ENCODE data around the gene ECI1. TPM values are rescaled to one million over a fixed set of nuclear protein-coding genes. Genes with fewer than 3 reads are reported as not detected.

Gene ECI1
- polyA plus RNA-seq, 3 donors: 29.9 to 74.5 (median 52.3) TPM

DNA sequence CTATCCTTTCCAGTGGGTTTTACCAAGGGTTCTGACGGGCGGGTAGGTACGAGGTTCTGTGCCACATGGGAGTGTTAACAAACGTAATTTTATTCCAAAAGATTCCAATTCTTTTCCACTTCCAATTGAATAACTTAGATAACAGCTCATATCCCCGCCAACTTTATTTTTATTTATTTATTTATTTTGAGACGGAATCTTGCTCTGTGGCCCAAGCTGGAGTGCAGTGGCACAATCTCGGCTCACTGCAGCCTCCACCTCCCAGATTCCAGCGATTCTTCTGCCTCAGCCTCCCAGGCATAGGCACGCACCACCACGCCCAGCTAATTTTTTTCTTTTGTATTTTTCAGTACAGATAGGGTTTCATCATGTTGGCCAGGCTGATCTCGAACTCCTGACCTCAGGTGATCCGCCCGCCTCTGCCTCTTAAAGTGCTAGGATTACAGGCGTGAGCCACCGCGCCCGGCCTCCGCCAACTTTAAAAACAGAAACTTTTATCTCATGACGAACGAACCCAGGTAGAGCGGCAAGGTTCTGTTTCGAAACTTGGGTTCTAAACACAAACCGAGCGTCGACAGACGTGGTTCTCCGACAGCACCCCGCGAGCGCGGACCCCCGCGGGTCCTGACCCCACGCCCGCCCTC, 613 bp downstream of the ECI1 start:
- Mint-ChIP-seq H3K27me3 (ENCODE audit: low read depth in 3 of 3) (no peaks in the 10 kb centered on the region), H3K36me3 (peaks cover 31 to 56% of the 10 kb centered on the region in 2 donors), H3K9me3 (no peaks in the 10 kb centered on the region), H3K27ac (peak overlapping the region; percentile 76 to 92 (median 82)), H3K4me3 (peak overlapping the region; percentile 87 to 92), H3K4me1 (peaks cover 15% of the 10 kb centered on the region)
- peak overlapping the region; percentile 77 for H3K4me2 ChIP-seq (replicated peaks; ENCODE audit: extremely low read depth, low read length, poor library complexity, severe bottlenecking)
- H3K9ac ChIP-seq (ENCODE audit: insufficient read depth, low read length, poor library complexity, severe bottlenecking): peak overlapping the region; percentile 69
- peak overlapping the region; percentile 50 to 75 for H3K27ac ChIP-seq (ENCODE audit: low read depth in 1 of 2, low read length in 2 of 2)
- H2AFZ ChIP-seq (ENCODE audit: insufficient read depth, low read depth, low read length, poor library complexity, severe bottlenecking): peak overlapping the region; percentile 81
- WGBS (ENCODE audit: insufficient coverage): 0% methylated on average over 23 of the region's 35 CpGs
- no peak for DNase-seq
- H3K4me3 ChIP-seq (replicated peaks in 1 of 3; ENCODE audit: low read depth in 2 of 3, low read length in 3 of 3): peak overlapping the region; percentile 62 to 85 (median 68)
- no peaks in the 10 kb centered on the region for H3K9me3 ChIP-seq (replicated peaks in 1 of 2; ENCODE audit: control insufficient read depth in 1 of 2, insufficient read depth in 1 of 2, low read length in 2 of 2)
- intact Hi-C loops (cut with micrococcal nuclease): loop anchor here in 1 of 2 donors (5.0 to 10.0 kb wide), 2 partner anchors 53 to 246 kb away; partner anchors contain the start of genes CASKIN1 and ZNF598
- H3K79me2 ChIP-seq (ENCODE audit: insufficient read depth, low read length): peaks cover 16% of the 10 kb centered on the region
- H3K27me3 ChIP-seq (ENCODE audit: control insufficient read depth in 2 of 2, insufficient read depth in 2 of 2, low read length in 2 of 2): no peaks in the 10 kb centered on the region
- peaks cover 6% of the 10 kb centered on the region for H4K20me1 ChIP-seq (ENCODE audit: insufficient read depth, low read length)
- peaks cover 38 to 40% of the 10 kb centered on the region in 2 donors for H3K36me3 ChIP-seq (replicated peaks in 1 of 2; ENCODE audit: control insufficient read depth in 1 of 2, insufficient read depth in 2 of 2, low read length in 2 of 2)
- TF ChIP-seq, protein P1, sequence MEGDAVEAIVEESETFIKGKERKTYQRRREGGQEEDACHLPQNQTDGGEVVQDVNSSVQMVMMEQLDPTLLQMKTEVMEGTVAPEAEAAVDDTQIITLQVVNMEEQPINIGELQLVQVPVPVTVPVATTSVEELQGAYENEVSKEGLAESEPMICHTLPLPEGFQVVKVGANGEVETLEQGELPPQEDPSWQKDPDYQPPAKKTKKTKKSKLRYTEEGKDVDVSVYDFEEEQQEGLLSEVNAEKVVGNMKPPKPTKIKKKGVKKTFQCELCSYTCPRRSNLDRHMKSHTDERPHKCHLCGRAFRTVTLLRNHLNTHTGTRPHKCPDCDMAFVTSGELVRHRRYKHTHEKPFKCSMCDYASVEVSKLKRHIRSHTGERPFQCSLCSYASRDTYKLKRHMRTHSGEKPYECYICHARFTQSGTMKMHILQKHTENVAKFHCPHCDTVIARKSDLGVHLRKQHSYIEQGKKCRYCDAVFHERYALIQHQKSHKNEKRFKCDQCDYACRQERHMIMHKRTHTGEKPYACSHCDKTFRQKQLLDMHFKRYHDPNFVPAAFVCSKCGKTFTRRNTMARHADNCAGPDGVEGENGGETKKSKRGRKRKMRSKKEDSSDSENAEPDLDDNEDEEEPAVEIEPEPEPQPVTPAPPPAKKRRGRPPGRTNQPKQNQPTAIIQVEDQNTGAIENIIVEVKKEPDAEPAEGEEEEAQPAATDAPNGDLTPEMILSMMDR (IDR thresholded peaks at IDR 0.05): no peak
- H3K4me1 ChIP-seq (ENCODE audit: control insufficient read depth in 1 of 2, insufficient read depth in 2 of 2, low read length in 2 of 2): peaks cover 19 to 20% of the 10 kb centered on the region in 2 donors

DNA sequence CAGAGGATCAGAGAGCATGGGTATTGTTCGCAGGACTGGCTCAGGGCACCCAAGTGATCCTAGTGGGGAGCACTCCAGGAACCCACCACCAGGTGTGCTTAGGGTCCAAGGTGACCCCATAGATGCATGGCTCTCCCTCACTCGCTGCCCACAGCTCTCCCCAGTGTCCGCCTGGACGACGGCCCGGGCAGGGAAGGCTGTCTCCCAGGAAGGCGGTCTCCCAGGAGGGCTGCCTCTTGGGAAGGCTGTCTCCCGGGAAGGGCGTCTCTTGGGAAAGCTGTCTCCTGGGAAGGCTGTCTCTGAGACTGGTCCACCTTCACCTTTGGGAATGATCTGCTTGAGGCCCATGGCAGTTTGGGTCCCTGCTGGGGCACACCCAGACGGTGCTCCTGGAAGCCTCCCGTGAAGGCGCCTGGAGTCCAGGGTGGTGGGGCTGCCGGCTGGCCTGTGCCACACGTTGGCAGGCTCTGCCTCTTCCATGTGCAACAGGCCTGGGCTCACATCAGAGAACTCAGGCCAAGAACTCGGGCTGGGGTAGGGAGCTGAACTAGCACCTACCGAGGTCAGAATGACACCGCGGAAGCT, 5.0 kb downstream of the ECI1 start:
- peaks cover 14% of the 10 kb centered on the region for H3K4me1 Mint-ChIP-seq
- H3K27ac Mint-ChIP-seq: peak overlapping the region in 1 of 7 donors; percentile 21
- TF ChIP-seq, protein P1 (IDR thresholded peaks at IDR 0.05): no peak
- Histone ChIP-seq H3K4me2 (replicated peaks; ENCODE audit: extremely low read depth, low read length, poor library complexity, severe bottlenecking) (no peak overlapping the region), H3K9me3 (replicated peaks in 1 of 2; ENCODE audit: control insufficient read depth in 1 of 2, insufficient read depth in 1 of 2, low read length in 2 of 2) (no peaks in the 10 kb centered on the region), H3K27ac (ENCODE audit: low read depth in 1 of 2, low read length in 2 of 2) (no peak overlapping the region), H3K27me3 (ENCODE audit: control insufficient read depth in 2 of 2, insufficient read depth in 2 of 2, low read length in 2 of 2) (no peaks in the 10 kb centered on the region), H3K79me2 (ENCODE audit: insufficient read depth, low read length) (peaks cover 16% of the 10 kb centered on the region), H3K4me3 (replicated peaks in 1 of 3; ENCODE audit: low read depth in 2 of 3, low read length in 3 of 3) (no peak overlapping the region), H4K20me1 (ENCODE audit: insufficient read depth, low read length) (no peaks in the 10 kb centered on the region), H3K9ac (ENCODE audit: insufficient read depth, low read length, poor library complexity, severe bottlenecking) (no peak overlapping the region), H3K36me3 (replicated peaks in 1 of 2; ENCODE audit: control insufficient read depth in 1 of 2, insufficient read depth in 2 of 2, low read length in 2 of 2) (peaks cover 47 to 48% of the 10 kb centered on the region in 2 donors), H2AFZ (ENCODE audit: insufficient read depth, low read depth, low read length, poor library complexity, severe bottlenecking) (no peak overlapping the region), H3K4me1 (ENCODE audit: control insufficient read depth in 1 of 2, insufficient read depth in 2 of 2, low read length in 2 of 2) (peaks cover 11% of the 10 kb centered on the region in 2 donors)
- intact Hi-C loops (cut with micrococcal nuclease): loop anchor here in 1 of 2 donors (10.0 kb wide), 1 partner anchor 242 kb away; the partner anchor contains the start of gene ZNF598
- no peak overlapping the region for H3K4me3 Mint-ChIP-seq
- H3K36me3 Mint-ChIP-seq: peaks cover 35 to 68% of the 10 kb centered on the region in 2 donors
- peaks cover 0 to 2% (median 0%) of the 10 kb centered on the region in 3 donors for H3K27me3 Mint-ChIP-seq (ENCODE audit: low read depth in 3 of 3)
- H3K9me3 Mint-ChIP-seq: peaks cover 0 to 3% (median 0%) of the 10 kb centered on the region in 7 donors
- no peak for DNase-seq
- 94% methylated on average over 16 of the region's 18 CpGs for WGBS (ENCODE audit: insufficient coverage)
